HG02840 (cell line): ENCODE measurements around the gene CD55.

Experiments
- ATAC-seq: cut with Tn5 transposase; IDR thresholded peaks from one replicate; pipeline ENCODE4 v1.9.1; 2021; ENCODE audit warnings: mild to moderate bottlenecking, moderate library complexity, moderate number of reproducible peaks; ENCODE audit not compliant: unreplicated experiment, low FRiP score

The CD55 gene, protein sequence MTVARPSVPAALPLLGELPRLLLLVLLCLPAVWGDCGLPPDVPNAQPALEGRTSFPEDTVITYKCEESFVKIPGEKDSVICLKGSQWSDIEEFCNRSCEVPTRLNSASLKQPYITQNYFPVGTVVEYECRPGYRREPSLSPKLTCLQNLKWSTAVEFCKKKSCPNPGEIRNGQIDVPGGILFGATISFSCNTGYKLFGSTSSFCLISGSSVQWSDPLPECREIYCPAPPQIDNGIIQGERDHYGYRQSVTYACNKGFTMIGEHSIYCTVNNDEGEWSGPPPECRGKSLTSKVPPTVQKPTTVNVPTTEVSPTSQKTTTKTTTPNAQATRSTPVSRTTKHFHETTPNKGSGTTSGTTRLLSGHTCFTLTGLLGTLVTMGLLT

GRCh38 chr1:207321079-207321789 lies at the start of gene CD55:
CD55 (plus strand) TSS chr1:207321678; CDS start chr1:207321766, 88 bp downstream.
- peak; percentile 92 for ATAC-seq

DNA sequence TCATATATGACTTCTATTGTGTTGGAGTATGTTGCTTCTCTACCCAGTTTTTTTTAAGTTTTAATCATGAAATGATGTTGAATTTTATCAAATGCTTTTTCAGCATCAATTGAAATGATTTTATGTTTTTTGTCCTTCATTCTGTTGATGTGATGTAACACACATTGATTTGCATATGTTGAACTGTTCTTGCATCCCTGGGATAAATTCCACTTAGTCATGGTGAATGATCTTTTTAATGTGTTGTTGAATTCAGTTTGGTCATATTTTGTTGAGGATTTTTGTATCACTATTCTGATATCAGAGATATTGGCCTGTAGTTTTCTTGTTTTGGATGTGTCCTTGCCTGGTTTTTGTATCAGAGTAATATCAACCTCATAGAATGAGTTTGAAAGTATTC lies 46.6 kb upstream of the CD55 start:
- ATAC-seq = no peak

GRCh38 chr1:207276465-207276864 lies 45.0 kb upstream of the CD55 start:
- ATAC-seq = no peak

GRCh38 chr1:207277241-207277640 lies 44.2 kb upstream of the CD55 start:
- ATAC-seq = no peak

- no peak for ATAC-seq
Observed at GRCh38 chr1:207279652-207280051, 41.8 kb upstream of the CD55 start.

GRCh38 chr1:207280706-207281105 lies 40.8 kb upstream of the CD55 start:
- ATAC-seq = no peak

GRCh38 chr1:207282058-207282457 lies 39.4 kb upstream of the CD55 start:
- ATAC-seq = no peak

DNA sequence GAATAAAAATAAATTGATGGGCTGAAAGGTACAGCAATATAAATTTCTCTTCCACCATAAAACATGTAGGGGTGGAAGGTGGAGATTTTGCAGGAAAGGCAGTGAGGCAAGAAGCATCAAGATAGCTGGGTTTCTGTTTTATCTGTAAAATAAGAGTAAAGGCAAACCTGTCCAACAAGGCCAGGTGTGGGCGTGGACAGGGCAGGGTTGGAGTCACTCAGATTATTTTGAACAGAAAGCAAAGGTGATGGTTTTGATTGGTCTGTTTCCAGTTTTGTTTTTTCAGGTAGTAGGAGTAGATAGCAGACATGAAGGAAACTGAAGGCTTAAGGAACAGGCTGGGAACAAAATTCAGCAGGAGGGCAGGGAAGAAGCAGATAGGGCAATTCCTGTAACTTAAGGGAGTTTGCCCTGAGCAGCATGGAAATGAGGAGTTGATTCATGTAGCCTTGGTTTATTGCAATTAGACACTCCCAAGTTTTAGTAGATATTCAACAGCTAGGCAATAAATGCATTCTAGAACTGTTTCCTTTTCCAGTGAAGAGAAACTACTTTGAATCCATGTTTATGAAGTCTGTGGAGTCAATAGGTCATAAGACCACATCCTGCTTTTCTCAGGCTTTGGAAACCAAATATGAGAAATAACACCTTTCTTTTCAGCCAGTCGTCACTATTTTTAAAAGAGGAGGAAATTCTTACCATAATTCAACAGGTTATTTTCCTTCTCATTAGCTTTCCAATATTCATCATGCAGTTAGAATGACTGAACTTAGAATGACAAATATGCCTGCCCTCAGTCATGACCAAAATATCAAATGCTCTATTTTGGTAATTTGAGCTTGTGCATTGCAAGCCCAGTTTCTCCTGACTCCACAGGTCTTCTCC lies 38.7 kb upstream of the CD55 start:
- no peak for ATAC-seq

GRCh38 chr1:207283421-207283820 lies 38.1 kb upstream of the CD55 start:
- ATAC-seq = no peak

GRCh38 chr1:207284209-207284897 lies 37.1 kb upstream of the CD55 start:
- no peak for ATAC-seq

DNA sequence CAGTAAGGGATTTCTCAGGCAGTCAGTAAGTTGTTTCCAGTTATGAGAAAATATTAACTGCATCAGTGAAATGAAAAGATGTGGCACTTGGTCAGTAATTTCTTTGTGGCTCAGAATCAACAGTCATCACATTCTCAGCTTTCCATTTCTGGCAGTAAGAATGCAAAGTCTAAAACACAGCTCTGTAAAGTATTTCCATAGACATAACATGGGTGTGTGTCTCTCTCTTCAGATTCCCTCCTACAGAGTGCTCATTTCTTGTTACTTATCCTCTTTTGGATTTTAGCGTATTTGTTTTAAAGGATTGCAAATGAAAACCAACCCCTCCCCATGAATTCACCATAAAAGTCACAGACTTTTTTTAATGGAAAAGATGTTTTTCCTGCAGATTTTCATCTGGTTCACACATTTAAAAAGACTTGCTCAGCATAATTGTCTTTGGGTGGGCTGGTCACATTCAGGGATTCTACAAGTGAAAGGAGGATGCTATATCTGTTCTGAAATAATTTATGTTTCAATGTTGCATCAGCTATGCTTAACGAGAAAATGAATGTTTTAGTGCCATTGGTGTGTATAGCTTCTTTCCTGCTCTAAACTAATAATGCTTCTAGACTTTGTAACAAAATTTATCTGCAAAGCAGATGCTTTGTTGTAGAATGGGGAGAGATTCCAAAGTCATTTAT lies 34.6 kb upstream of the CD55 start:
- ATAC-seq = no peak

DNA sequence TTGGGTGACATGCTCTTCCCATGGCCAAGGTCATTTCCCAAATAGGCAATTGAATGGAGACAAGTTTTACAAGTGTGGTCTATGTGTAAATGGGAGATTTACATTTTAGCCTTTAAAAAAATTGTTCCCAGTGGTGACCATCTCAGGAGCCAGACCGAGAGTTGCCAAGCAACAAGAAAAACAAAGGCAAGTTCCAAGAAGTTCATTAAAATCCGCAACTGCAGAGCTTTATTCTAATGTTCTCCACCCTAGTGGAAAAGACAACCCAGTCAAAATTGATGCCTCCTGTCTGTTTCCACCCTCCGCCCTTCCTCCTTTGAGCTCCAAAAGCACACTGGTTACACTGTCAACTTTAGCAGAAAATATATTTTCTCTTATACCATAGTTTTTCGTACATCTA lies 33.2 kb upstream of the CD55 start:
- no peak for ATAC-seq

DNA sequence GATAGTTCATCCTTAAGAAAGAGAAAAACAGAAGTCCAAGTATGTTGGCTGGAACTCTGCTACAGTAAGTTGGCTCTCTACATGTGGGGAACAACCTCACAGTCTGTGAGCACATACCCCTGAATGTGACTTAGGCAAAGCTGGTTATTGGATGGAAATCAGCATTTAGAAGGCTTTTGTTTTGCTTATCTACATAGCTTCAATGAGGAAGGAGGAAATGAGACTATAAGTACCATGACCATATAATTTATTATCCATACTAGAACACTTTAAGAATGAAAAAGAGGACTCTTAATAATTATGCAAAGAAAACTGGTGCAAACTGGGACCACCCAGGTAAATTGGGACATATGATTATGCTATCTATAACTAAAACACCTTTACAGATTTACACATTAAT lies 31.7 kb upstream of the CD55 start:
- no peak for ATAC-seq

DNA sequence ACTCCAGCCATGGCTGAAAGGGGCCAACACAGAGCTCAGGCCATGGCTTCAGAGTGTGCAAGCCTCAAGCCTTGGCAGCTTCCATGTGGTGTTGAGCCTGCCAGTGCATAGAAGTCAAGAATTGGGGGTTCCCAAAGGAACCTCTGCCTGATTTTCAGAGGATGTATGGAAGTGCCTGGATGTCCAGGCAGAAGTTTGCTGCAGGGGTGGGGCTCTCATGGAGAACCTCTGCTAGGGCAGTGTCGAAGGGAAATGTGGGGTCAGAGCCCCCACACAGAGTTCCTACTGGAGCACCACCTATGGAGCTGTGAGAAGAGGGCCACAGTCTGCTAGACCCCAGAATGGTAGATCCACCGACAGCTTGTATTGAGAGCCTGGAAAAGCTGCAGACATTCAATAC lies 29.8 kb upstream of the CD55 start:
- ATAC-seq = no peak

- ATAC-seq = no peak
Observed at GRCh38 chr1:207298186-207298585, 23.3 kb upstream of the CD55 start.

GRCh38 chr1:207298636-207299398 lies 22.7 kb upstream of the CD55 start:
- ATAC-seq = no peak

DNA sequence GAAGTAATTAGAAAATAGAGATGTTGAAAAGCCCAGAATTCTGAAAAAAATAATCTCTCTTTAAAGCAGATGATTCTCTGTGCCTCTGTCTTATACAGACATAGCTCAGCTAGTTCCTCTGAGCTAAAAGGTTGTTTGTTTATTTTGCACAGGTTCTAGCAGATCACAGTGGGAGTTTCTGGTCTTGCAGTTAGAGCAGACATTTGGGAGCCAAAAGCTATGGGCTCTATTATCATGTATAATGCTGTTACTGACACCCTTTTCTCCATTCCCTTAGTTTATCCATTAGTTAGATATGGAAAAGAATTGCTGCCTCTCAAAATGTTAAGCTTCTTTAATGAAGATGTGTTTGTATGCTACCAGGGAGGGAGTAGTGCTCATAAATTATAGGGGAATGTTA lies 20.5 kb upstream of the CD55 start:
- ATAC-seq = no peak

DNA sequence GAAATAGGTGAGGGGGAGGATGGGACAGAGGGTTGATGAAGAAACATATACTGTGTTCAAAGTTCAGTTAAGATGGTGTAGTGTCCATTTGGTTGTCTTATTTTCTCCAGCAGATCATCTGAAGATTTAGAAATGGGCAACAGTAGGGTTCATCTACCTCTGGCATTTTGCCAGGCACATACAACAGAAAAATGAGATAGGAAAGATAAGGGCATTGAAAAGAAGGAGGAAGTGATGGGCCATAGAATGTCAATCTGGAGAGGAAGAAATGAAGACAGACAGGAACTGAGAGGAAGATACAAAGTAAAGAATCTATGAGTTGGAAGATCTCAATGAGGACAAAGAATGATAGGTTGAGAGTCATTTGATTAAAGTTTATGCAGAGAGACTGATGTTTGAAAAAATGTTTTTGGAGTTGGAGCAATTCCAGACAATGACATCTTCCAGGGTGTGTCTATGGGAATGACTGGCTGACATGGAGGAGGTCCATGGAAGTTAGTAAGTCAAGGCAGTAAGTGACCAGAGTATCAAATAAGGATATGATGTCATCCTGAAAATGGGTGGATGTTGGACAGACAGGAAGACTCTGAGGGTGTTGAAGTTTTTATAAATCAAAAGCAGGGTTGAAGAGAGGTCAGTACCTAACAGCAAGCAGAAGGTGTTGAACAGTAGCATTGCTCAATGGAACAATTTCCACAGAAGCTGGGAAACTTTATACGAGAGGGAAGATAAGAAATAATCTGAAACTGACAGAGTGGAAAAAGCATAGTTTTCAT lies 18.7 kb upstream of the CD55 start:
- no peak for ATAC-seq
